ENCODE data around the gene SLC6A8.

Gene SLC6A8

DNA sequence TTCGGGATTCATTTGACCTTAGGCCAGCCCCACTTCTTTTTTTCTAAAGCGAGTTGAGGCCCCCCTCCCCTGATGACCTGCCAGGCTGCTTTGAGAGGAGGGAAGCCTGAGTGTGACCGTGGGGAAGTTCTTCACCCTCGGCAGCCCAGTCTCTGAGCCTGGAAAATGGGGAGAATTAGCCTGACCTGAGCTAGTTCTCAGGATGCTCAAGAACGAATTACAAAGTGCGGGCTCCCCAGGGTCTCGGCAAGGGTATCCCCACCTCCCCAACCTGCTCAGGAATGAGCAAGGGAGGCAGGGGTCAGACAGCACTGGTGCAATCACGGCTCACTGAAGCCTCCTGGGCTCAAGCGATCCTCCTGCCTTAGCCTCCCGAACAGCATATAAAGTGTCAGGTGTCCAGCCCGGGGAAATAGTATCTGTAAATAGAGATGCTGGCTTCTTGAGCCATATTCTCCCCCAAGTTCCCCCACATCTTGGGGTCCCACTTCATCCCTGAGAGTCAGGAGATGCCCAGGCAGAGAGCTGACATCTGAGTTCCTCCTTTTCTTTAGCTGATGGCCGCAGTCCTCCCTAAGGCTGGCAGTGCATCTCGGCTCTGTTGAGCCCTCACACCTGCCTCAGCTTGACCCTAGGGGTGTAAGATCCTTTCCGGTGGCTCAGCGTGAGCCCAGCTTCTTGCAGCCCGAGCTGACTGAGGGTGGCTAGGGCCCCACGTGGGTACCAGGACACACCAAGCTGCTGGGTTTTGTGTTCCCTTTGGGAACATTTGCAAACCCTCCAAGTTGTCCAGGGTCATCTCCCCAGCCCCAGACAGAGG, 39.2 kb upstream of the SLC6A8 start:
- no peak for DNase-seq

DNA sequence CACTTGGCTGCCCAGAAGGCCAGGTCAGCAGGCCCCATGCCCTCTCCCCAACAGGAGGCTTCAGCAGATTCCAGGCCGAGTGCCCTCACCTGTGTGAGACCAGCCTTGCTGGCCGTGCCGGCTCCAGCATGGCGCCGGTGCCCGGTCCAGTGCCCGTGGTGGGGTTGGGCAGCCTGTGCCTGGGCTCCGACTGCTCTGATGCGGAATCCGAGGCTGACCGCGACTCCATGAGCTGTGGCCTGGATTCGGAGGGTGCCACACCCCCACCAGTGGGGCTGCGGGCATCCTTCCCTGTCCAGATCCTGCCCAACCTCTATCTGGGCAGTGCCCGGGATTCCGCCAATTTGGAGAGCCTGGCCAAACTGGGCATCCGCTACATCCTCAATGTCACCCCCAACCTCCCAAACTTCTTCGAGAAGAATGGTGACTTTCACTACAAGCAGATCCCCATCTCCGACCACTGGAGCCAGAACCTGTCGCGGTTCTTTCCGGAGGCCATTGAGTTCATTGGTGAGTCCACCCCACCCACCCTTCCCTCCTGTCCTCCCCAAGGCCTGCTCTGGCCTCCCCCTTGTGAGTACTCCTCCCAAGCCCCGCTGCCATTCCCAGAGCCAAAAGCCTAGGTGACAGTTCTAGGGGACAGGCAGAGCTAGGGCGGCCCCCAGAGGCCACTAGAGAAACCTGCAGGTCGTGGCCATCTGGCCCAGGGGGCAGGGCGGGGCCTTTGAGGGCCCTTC, 38.4 kb upstream of the SLC6A8 start:
- DNase-seq = peak; percentile 40

GRCh38 chrX:153649915-153650782, 37.6 kb upstream of the SLC6A8 start:
- no peak for DNase-seq

GRCh38 chrX:153650959-153651358, 36.8 kb upstream of the SLC6A8 start:
- DNase-seq = no peak

DNA sequence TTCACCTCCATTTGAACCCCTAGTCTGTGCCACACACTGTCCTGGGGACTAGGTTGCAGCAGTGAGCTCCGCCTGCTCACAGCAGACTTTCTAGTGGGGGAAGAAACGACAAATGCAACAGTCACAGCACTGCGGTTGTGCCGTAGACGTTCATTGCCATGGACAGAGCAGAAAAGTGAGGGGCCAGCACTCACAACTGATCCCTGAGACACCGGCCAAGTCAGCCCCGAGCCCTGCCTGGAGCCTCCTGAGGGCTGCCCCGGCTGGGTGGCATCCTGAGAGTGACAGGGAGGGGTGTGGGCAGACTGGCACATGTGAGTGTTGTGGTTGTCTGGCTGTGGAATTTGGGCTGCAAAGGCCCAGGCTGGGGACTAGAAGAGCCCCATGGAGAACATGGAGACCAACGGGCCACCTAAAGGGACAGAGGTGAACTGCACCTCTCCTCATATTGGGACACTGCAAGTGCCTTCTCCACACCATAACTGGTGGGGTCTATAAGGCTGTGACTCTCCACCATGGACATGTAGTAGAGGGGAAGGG, 36.1 kb upstream of the SLC6A8 start:
- DNase-seq = no peak

DNA sequence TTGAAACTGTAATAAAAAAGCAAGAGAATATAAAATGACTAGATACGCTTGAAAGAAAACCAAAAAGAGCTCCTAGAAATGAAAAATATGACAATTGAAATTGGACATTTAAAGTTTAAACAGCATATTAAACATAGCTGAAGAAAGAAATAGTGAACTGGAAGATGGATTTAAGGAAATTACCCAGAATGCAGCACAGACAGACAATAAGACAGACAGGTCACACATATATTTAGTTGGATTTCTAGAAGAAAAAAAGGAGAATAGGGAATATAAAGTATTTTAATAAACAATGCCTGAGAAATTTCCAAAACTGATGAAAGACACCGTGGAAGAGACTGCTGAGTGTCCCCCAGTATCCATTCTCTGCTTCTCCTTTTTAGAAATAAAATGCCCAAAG, 34.2 kb upstream of the SLC6A8 start:
- no peak for DNase-seq

GRCh38 chrX:153657161-153657560, 30.6 kb upstream of the SLC6A8 start:
- DNase-seq = no peak

GRCh38 chrX:153659268-153659667, 28.5 kb upstream of the SLC6A8 start:
- no peak for DNase-seq

GRCh38 chrX:153662266-153662665, 25.5 kb upstream of the SLC6A8 start:
- peak; percentile 65 for DNase-seq

DNA sequence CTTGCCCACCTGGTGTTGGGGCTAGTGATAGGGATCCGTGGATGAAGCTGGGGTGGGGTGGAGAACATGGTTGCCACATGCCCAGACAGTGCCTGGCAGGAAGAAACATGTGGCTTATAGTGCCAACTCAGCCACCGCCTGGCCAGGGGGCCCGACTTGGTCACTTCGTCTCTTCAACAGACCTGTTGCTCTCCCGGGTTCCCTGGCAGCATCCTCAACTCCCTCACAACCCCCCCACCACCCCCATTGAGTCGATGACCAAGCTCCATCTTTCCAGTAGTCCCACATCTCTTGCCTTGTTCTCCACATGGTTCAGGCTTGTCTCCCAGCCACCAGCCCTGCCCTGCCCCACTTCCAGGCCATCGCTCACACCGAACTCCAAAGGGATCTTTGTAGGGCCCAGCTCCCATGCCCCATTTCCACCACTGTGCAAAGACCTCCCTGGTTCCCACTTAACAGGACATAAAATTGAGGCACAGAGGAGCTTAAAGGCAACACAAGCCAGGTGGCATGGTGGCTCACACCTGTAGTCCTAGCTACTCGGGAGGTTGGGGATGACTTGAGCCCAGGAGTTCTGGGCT, 21.9 kb upstream of the SLC6A8 start:
- DNase-seq = no peak

DNA sequence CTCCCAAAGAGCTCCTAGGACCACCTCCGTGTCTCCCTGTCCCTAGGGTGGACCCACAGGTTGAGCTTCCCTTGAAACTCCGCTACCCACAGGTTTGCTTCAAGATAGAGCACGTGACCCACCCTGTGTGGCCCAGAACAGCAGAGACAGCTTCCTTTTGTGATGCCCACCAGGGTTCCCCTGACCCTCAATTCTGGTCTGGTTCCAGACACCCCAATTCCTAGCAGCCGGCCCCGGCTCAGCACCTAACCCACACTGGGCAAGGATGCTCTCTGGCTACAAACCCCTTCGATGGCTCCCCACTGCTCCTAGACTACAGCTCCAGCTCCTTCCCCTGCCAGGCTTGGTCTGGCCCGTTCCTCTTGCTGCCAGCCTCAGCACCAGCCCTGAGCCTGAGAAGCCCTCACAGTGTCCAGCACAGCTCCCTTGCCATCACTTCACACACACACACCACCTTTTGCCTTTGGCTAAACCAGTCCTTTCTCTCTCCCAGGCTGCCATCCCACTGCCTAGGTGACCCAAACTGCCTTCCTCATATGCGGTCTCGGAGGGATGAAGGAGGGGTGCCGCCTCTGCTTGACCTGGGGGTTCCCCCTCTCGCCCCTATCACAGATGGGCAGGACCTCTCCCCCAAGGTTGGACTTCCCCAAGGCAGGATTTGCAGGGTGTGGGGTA, 20.3 kb upstream of the SLC6A8 start:
- no peak for DNase-seq

- DNase-seq = peak; percentile 81
Observed at GRCh38 chrX:153667956-153668396, 19.8 kb upstream of the SLC6A8 start.

DNA sequence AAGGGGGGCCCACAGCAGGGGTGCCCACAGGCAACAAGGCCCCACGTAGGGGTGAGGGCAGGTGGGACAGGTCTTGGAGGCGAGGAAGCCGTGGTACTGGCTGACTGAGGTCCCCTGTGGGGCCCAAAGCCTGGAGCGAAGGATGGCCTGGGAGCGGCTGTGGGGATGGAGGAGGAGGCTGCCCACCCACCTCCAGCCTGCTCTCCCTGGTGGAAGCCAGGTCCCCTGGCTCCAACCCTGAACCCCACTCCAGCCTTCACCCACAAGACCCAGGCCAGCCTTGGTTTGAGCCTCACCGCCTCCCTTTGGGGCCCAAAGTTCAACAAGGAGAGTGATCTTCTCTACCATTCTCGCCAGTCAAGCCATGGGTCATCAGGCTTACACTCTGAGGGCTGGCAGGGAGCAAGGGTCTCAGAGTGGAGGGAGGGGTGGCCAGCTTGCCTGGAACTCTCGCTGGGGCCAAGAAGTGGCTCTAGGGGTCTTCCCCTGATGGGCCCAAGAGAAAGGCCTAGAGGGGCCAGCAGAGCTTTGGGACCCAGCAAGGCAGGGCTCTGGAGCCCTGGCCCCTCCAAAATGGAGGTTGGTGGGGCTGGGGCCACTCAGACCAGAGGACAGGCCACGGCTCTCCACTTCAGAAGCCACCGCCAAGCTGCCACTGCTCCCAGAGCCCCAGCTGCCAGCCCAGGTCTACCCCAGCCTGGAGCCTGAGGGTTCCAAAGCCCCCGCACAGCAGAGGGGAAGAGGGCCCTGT, 19.1 kb upstream of the SLC6A8 start:
- DNase-seq = no peak

DNA sequence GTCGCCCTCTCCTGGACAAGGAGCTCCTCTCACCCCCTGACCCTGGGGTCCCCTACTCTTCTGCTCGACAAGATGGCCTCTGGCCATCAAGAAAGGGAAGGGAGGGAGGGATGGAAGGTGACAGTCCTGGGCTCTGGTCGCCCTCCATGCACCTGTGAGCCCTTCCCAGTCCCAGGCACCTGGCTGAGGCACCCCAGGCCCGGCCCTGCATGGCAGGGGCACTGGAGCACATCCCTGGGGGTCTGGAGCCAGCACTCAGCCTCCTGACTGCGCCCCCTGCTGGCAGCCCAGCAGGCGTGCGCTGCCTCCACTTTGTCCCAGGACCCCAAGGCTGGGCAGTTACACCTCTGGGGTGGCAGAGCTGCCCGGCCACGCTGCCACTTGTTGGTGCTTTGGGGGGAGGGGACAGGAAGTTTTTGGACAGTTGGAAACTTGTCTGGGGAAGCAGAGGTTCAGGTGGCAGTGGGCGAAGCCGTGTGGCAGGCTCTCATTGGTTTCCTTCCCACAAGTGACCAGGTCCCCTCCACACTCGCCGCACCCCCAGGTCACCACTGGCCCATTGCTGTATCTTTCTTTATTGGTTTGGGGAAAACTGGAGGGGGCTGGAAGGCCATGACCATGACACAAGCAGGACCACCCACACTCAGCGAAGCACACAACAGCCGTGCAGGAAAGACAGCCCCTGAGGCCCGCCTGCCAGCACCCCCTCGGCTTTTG, 18.4 kb upstream of the SLC6A8 start:
- DNase-seq = peak; percentile 44

DNA sequence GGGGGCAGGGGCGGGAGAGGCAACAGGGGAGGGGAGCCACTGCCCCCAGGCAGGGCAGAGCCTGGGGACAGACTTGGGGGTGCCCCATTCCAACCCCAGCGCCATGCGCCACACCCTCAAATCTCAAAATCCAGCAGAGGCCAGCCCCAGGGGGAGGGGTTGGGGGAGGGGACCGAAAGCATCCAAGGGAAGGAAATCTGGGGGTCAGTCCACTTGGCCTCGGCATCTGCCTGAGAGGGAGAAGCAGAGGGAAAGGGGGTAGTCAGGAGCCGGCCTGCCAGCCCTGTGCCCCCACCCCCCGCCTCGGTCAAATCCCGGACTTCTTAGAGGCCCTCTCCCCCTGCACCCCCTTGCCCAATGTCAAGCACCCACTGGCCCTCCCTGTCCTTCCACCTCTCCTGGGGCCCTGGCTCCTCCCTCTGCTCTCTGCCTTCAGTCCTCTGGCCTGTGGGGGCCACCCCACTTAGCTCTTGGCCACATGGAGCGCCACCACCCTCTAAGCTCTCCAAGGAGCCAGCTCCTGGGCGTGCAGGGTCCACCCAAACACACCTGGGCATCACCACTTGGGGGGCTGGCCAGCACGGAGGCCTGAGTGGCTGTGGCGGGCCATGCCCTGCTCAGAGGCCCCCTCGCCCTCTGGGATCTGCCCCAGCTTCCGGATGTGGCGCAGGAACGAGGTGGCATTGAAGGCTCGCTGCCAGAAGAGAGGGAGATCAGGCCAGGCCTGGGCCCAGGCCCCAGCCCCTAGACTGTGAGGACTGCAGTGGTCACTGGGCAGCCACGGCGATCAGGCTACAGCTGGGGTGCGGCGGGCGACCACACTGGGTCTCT, 17.6 kb upstream of the SLC6A8 start:
- no peak for DNase-seq

DNA sequence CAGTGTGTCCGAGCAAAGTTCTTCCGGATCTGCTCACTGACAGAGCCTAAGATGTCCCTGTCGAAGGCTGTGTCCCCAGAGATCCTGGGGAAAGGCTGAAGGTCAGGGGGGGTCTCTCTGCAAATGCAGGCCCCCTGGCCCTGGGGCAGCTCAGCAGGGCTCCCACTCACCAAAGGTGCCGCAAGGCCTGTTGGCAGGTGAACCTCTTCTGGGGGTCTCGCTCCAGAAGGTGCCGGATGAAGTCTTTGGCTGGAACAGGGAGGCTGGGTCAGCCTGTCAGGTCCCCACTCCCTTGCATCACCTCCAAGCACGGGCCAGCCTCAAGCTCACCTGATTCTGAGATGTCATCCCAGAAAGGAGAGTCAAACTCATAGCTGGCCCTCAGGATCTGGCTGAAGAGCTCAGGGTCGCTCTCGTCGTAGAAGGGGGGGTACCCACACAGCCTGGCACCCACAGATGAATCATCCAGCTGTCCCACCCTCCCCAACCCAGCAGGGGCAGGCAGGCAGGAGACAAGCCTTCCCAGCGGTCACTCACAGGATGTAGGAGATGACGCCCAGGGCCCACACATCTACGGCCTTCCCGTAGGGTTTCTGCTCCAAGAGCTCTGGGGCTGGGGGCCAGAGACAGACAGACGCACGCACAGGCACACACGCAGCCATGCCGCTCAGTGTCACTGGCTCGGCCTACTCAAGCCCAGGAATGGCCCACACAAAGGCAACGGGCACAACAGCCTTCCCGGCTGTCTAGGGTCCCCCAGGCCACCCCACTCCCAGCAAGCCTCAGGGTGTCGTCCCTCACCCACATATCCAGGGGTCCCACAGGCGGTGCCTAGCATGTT, 16.8 kb upstream of the SLC6A8 start:
- no peak for DNase-seq

GRCh38 chrX:153671589-153672530, 15.9 kb upstream of the SLC6A8 start:
- DNase-seq = no peak

All from activated naive CD4-positive, alpha-beta T cell treated with Interleukin-2 at 50 U/mL for 16 hours (primary cell).